Prostate gland (tissue), 2 donors: ENCODE results near the gene DHX32. TPM values are rescaled to one million over a fixed set of nuclear protein-coding genes. Genes with fewer than 3 reads are reported as not detected.

Source experiments
- DNase-seq: peaks from one replicate; pipeline ENCODE4 v3.0.0-alpha.2; 2019; ENCODE audit warnings: low spot score
- H3K27ac ChIP-seq, 2 donors: fragments of 200-600 bp; sonication (generic); 2 replicates each; pipeline ENCODE4 v1.5.1; 2017 to 2019
- H3K27me3 ChIP-seq: fragments of 200-600 bp; sonication (generic); replicated peaks from 2 replicates; pipeline ENCODE4 v1.5.1; 2019; ENCODE audit not compliant: insufficient read depth
- H3K36me3 ChIP-seq, 2 donors: fragments of 200-600 bp; sonication (generic); 1 replicate in 1 of 2; 2 replicates in 1 of 2; pipeline versions ENCODE4 v1.5.1 to v1.8.1; 2017 to 2019
- H3K4me1 ChIP-seq: fragments of 200-600 bp; sonication (generic); replicated peaks from 2 replicates; pipeline ENCODE4 v1.5.1; 2019
- H3K4me3 ChIP-seq, 2 donors: fragments of 200-600 bp; sonication (generic); 2 replicates each; pipeline ENCODE4 v1.5.1; 2017 to 2019
- H3K9me3 ChIP-seq: fragments of 200-600 bp; sonication (generic); 2 replicates; pipeline ENCODE4 v1.5.1; 2017
- POLR2A ChIP-seq: fragments of 450-650 bp; IDR thresholded peaks from one replicate; pipeline ENCODE4 v1.6.1; 2016; ENCODE audit warnings: antibody characterized with exemption, mild to moderate bottlenecking
- POLR2AphosphoS5 ChIP-seq: sonication (generic); formaldehyde crosslinking; IDR thresholded peaks from one replicate; pipeline ENCODE4 v1.6.1; 2017; ENCODE audit warnings: antibody characterized with exemption
- WGBS: methylation state at CpG from one replicate; pipeline ENCODE4 v1.1.5; 2018; 5-methylcytosine and 5-hydroxymethylcytosine counted together
- intact Hi-C: fragments of 100-400 bp; cut with DNase I; formaldehyde crosslinking; loops from one replicate; pipeline ENCODE4 v1.14.2; 2022
- total RNA-seq, 2 donors: library from RNA; depleted of rRNA; stranded (reverse); fragments of >200 nt; gene quantifications; one replicate each; pipeline ENCODE4 v1.1.0, GENCODE V29; 2016
- TF ChIP-seq, protein P1 (sequence below), 4 experiments: fragments of 200-600 bp in 2 of 4; fragments of 450-650 bp in 2 of 4; sonication (generic) in 2 of 4; IDR thresholded peaks; 1 replicate in 3 of 4; 2 replicates in 1 of 4; pipeline ENCODE4 v1.5.1; 2016 to 2019; ENCODE audit warnings: antibody characterized with exemption in 4 of 4, mild to moderate bottlenecking in 2 of 4, moderate library complexity in 2 of 4

DHX32 gene
- total RNA-seq, 2 donors from 2014 or later: 39.3 to 53.5 TPM

- Histone ChIP-seq H3K27me3 (no peaks in the 10 kb centered on the region), H3K36me3 (peaks cover 3 to 5% of the 10 kb centered on the region in 2 donors), H3K9me3 (no peaks in the 10 kb centered on the region), H3K27ac (no peak overlapping the region), H3K4me1 (no peaks in the 10 kb centered on the region), H3K4me3 (no peak overlapping the region)
- no peak for DNase-seq
- intact Hi-C loops: no loop called here
- TF ChIP-seq POLR2A (no peak), POLR2AphosphoS5 (no peak)
- TF ChIP-seq, protein P1, sequence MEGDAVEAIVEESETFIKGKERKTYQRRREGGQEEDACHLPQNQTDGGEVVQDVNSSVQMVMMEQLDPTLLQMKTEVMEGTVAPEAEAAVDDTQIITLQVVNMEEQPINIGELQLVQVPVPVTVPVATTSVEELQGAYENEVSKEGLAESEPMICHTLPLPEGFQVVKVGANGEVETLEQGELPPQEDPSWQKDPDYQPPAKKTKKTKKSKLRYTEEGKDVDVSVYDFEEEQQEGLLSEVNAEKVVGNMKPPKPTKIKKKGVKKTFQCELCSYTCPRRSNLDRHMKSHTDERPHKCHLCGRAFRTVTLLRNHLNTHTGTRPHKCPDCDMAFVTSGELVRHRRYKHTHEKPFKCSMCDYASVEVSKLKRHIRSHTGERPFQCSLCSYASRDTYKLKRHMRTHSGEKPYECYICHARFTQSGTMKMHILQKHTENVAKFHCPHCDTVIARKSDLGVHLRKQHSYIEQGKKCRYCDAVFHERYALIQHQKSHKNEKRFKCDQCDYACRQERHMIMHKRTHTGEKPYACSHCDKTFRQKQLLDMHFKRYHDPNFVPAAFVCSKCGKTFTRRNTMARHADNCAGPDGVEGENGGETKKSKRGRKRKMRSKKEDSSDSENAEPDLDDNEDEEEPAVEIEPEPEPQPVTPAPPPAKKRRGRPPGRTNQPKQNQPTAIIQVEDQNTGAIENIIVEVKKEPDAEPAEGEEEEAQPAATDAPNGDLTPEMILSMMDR (IDR thresholded peaks at IDR 0.05): no peak
- 47% methylated on average over 4 of the region's 4 CpGs for WGBS
Measured at GRCh38 chr10:125871338-125871737, 9.8 kb downstream of the DHX32 start.

GRCh38 chr10:125868372-125868975, 12.6 kb downstream of the DHX32 start:
- Histone ChIP-seq H3K27ac (no peak overlapping the region), H3K4me3 (no peak overlapping the region), H3K4me1 (no peaks in the 10 kb centered on the region), H3K36me3 (peaks cover 3 to 6% of the 10 kb centered on the region in 2 donors), H3K27me3 (no peaks in the 10 kb centered on the region), H3K9me3 (no peaks in the 10 kb centered on the region)
- intact Hi-C loops: no loop called here
- no peak for DNase-seq
- 49% methylated on average over 7 of the region's 7 CpGs for WGBS
- TF ChIP-seq POLR2A (no peak), POLR2AphosphoS5 (peak; percentile 21)
- TF ChIP-seq, protein P1 (IDR thresholded peaks at IDR 0.05): peak; percentile 54 to 90 (median 68)

DNA sequence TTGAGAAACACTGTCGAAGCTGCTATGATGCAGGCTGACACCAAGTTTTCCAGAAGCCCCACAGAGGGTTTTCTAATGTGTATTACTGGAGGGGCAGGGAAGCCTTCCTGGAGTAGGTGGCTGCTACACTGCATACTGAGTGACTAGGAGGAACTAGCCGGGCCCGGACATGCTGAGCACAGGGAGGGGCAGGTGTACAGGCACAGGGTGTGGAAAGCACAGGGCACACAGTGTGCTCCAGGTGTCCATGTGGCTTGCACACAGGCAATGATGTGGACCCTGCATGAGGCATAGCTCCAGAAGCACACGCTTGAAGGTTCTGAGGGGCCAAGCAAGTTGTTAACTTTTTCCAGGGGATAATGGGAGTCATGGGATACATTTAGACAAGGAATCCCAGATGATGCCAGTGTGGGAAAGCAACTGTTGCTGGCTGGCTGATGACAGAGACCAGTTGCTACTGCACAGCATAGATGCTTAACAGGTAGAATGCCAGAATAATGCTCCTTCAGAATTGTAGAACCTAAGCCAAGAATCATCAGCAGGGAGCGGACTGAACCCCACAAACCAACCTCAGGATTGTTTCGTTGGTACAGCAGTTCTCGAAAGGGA, 14.6 kb downstream of the DHX32 start:
- no peak for DNase-seq
- H3K4me1 ChIP-seq: no peaks in the 10 kb centered on the region
- no peak for TF ChIP-seq POLR2A
- TF ChIP-seq, protein P1 (IDR thresholded peaks at IDR 0.05): no peak
- no peak for TF ChIP-seq POLR2AphosphoS5
- H3K4me3 ChIP-seq: no peak overlapping the region
- H3K27ac ChIP-seq: no peak overlapping the region
- intact Hi-C loops: no loop called here
- peaks cover 3 to 6% of the 10 kb centered on the region in 2 donors for H3K36me3 ChIP-seq
- no peaks in the 10 kb centered on the region for H3K9me3 ChIP-seq
- 95% methylated on average over 7 of the region's 7 CpGs for WGBS
- H3K27me3 ChIP-seq: no peaks in the 10 kb centered on the region

GRCh38 chr10:125865120-125865519, 16.0 kb downstream of the DHX32 start:
- no peak for DNase-seq
- H3K27ac ChIP-seq: no peak overlapping the region
- H3K9me3 ChIP-seq: no peaks in the 10 kb centered on the region
- H3K4me3 ChIP-seq: no peak overlapping the region
- H3K36me3 ChIP-seq: peaks cover 3 to 6% of the 10 kb centered on the region in 2 donors
- H3K27me3 ChIP-seq: no peaks in the 10 kb centered on the region
- intact Hi-C loops: no loop called here
- TF ChIP-seq POLR2A (no peak), POLR2AphosphoS5 (no peak)
- TF ChIP-seq, protein P1 (IDR thresholded peaks at IDR 0.05): no peak
- 89% methylated on average over 3 of the region's 3 CpGs for WGBS
- no peaks in the 10 kb centered on the region for H3K4me1 ChIP-seq
